ENCODE data around the gene IFNA2. TPM values are rescaled to one million over a fixed set of nuclear protein-coding genes. Genes with fewer than 3 reads are reported as not detected.

Gene IFNA2
- not detected in 2 replicates for total RNA-seq

GRCh38 chr9:21385131-21385670 lies at the start of gene IFNA2:
Gene IFNA2, minus strand, starts transcription at chr9:21385398. Its CDS starts 69 bp downstream, at chr9:21385329.

GRCh38 chr9:21408817-21409216 lies 23.6 kb upstream of the IFNA2 start, which contains the start of gene IFNA8:
Gene IFNA8, plus strand, starts transcription at chr9:21409117. Its CDS starts 60 bp downstream, at chr9:21409177.

GRCh38 chr9:21367957-21368356 lies 17.2 kb downstream of the IFNA2 start, which contains the start of gene IFNA13:
Gene IFNA13, minus strand, starts transcription at chr9:21368057. Its CDS starts 47 bp downstream, at chr9:21368010.

GRCh38 chr9:21350787-21351186 lies 34.4 kb downstream of the IFNA2 start, which contains the start of gene IFNA6:
Gene IFNA6, minus strand, starts transcription at chr9:21350887. Its CDS starts 0 bp downstream, at chr9:21350887.

GRCh38 chr9:21334701-21335632 lies 50.2 kb downstream of the IFNA2 start, which contains the start of gene KLHL9:
Gene KLHL9, minus strand, starts transcription at chr9:21335404. Its CDS starts 545 bp downstream, at chr9:21334859.

Other genes starting within 250 kb of the IFNA2 start
- not detected in 2 replicates for gene IFNW1, start 243.6 kb downstream of the IFNA2 start, total RNA-seq
- not detected in 2 replicates for gene IFNA21, start 218.7 kb downstream of the IFNA2 start, total RNA-seq
- gene IFNA4, start 197.8 kb downstream of the IFNA2 start, total RNA-seq: not detected in 2 replicates
- gene IFNA7, start 183.2 kb downstream of the IFNA2 start, total RNA-seq: not detected in 2 replicates
- gene IFNA10, start 178.3 kb downstream of the IFNA2 start, total RNA-seq: not detected in 2 replicates
- not detected in 2 replicates for gene IFNA16, start 168.1 kb downstream of the IFNA2 start, total RNA-seq
- not detected in 2 replicates for gene IFNA17, start 157.2 kb downstream of the IFNA2 start, total RNA-seq
- not detected in 2 replicates for gene IFNA14, start 145.4 kb downstream of the IFNA2 start, total RNA-seq
- not detected in 2 replicates for gene IFNA5, start 80.1 kb downstream of the IFNA2 start, total RNA-seq
- gene KLHL9, start 50.0 kb downstream of the IFNA2 start, total RNA-seq: 23.2 and 23.7 TPM in 2 replicates
- not detected in 2 replicates for gene IFNA6, start 34.5 kb downstream of the IFNA2 start, total RNA-seq
- not detected in 2 replicates for gene IFNA13, start 17.3 kb downstream of the IFNA2 start, total RNA-seq
- gene IFNA8, start 23.7 kb upstream of the IFNA2 start, total RNA-seq: not detected in 2 replicates
- gene IFNA1, start 55.0 kb upstream of the IFNA2 start, total RNA-seq: not detected in 2 replicates
- 0.17 TPM in 1 of 2 replicates, not detected in the other for gene IFNE, start 96.9 kb upstream of the IFNA2 start, total RNA-seq

Measured in bronchus fibroblast of lung (primary cell).